Panc1 (cell line): ENCODE data around the gene CDKAL1.

Experiments used
- POLR2AphosphoS5 ChIP-seq: IDR thresholded peaks from 2 replicates; pipeline ENCODE4 v1.6.1; 2012; ENCODE audit warnings: mild to moderate bottlenecking, low read depth, low read length, moderate library complexity
- SIN3A ChIP-seq: IDR thresholded peaks from 2 replicates; pipeline ENCODE4 v1.6.1; 2012; ENCODE audit warnings: low read depth, mild to moderate bottlenecking, low read length, moderate library complexity, borderline replicate concordance; ENCODE audit not compliant: insufficient read depth
- TF ChIP-seq, protein P1 (sequence below): fragments of 450-650 bp; IDR thresholded peaks from 2 replicates; pipeline ENCODE4 v1.5.1; 2017; ENCODE audit warnings: mild to moderate bottlenecking
- TF ChIP-seq, protein P2 (sequence below), 2 experiments: IDR thresholded peaks; 2 replicates each; pipeline ENCODE4 v1.6.1; 2011 to 2012; ENCODE audit warnings: low read depth in 2 of 2, control low read depth in 1 of 2, low read length in 1 of 2, mild to moderate bottlenecking in 1 of 2, moderate library complexity in 1 of 2; ENCODE audit not compliant: insufficient read depth in 1 of 2

DNA sequence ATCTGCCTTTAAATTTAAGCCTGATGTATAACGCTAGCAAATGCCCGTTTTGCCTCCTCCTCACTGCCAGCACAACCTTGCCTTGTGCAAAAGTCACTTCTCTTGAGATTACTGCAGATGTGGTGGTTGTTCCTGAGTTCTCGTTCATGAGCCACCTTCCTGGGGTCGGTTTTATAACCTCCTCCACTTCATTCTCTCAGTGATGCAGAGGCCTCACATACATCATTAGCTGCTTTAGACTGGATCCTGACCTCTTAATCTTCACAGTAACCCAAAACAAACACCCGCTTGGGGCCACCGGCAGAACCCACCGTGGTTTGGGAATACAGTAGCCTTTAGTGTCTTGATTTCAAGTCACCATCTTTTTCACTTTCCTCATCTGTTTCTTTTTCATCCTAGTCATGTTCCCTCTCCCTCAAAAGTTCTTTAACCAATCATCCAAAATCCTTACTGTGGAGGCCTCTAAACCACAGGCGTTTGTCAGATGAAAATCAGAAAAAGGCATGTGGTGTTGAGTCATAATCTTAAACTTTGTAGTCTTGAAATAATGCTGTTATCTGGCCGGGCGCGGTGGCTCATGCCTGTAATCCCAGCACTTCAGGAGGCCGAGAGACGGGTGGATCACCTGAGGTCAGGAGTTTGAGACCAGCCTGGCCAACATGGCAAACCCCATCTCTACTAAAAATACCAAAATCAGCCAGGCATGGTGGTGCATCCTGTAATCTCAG is 629.0 kb downstream of the CDKAL1 start:
- TF ChIP-seq, protein P1, sequence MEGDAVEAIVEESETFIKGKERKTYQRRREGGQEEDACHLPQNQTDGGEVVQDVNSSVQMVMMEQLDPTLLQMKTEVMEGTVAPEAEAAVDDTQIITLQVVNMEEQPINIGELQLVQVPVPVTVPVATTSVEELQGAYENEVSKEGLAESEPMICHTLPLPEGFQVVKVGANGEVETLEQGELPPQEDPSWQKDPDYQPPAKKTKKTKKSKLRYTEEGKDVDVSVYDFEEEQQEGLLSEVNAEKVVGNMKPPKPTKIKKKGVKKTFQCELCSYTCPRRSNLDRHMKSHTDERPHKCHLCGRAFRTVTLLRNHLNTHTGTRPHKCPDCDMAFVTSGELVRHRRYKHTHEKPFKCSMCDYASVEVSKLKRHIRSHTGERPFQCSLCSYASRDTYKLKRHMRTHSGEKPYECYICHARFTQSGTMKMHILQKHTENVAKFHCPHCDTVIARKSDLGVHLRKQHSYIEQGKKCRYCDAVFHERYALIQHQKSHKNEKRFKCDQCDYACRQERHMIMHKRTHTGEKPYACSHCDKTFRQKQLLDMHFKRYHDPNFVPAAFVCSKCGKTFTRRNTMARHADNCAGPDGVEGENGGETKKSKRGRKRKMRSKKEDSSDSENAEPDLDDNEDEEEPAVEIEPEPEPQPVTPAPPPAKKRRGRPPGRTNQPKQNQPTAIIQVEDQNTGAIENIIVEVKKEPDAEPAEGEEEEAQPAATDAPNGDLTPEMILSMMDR, result no peak
- TF ChIP-seq, protein P2, sequence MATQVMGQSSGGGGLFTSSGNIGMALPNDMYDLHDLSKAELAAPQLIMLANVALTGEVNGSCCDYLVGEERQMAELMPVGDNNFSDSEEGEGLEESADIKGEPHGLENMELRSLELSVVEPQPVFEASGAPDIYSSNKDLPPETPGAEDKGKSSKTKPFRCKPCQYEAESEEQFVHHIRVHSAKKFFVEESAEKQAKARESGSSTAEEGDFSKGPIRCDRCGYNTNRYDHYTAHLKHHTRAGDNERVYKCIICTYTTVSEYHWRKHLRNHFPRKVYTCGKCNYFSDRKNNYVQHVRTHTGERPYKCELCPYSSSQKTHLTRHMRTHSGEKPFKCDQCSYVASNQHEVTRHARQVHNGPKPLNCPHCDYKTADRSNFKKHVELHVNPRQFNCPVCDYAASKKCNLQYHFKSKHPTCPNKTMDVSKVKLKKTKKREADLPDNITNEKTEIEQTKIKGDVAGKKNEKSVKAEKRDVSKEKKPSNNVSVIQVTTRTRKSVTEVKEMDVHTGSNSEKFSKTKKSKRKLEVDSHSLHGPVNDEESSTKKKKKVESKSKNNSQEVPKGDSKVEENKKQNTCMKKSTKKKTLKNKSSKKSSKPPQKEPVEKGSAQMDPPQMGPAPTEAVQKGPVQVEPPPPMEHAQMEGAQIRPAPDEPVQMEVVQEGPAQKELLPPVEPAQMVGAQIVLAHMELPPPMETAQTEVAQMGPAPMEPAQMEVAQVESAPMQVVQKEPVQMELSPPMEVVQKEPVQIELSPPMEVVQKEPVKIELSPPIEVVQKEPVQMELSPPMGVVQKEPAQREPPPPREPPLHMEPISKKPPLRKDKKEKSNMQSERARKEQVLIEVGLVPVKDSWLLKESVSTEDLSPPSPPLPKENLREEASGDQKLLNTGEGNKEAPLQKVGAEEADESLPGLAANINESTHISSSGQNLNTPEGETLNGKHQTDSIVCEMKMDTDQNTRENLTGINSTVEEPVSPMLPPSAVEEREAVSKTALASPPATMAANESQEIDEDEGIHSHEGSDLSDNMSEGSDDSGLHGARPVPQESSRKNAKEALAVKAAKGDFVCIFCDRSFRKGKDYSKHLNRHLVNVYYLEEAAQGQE (IDR thresholded peaks at IDR 0.05; ENCODE audit: insufficient read depth in 1 of 2, low read depth in 2 of 2, low read length in 1 of 2), result no peak
- TF ChIP-seq SIN3A (no peak), POLR2AphosphoS5 (no peak)
